Bronchial smooth muscle cell (primary cell): ENCODE measurements around the gene OR4D9. TPM values are rescaled to one million over a fixed set of nuclear protein-coding genes. Genes with fewer than 3 reads are reported as not detected.

ENCODE experiments used
- total RNA-seq: library from RNA; depleted of rRNA; stranded (reverse); fragments of >200 nt; gene quantifications from 2 replicates; pipeline ENCODE4 v1.2.1, GENCODE V29; 2014

OR4D9 gene
- not detected in 2 replicates for total RNA-seq

GRCh38 chr11:59510941-59511589, at the start of gene OR4D9:
Gene OR4D9, plus strand, starts transcription at chr11:59511539. Its CDS starts 3,374 bp downstream, at chr11:59514913.

GRCh38 chr11:59473015-59473414, 38.3 kb upstream of the OR4D9 start, which contains the start of gene OR4D10:
Gene OR4D10, plus strand, starts transcription at chr11:59473315. Its CDS starts 4,115 bp downstream, at chr11:59477430.

GRCh38 chr11:59503276-59503675, 8.1 kb upstream of the OR4D9 start, which contains the start of gene OR4D11:
Gene OR4D11, plus strand, starts transcription at chr11:59503576. Its CDS starts 0 bp downstream, at chr11:59503576.

Other genes with a start within 250 kb of the OR4D9 start
- under 0.01 TPM in 1 of 2 replicates, not detected in the other for gene OR5AN1, start 152.6 kb upstream of the OR4D9 start, total RNA-seq
- gene OR5A2, start 85.1 kb upstream of the OR4D9 start, total RNA-seq: under 0.01 TPM in 1 of 2 replicates, not detected in the other
- gene OR5A1, start 75.1 kb upstream of the OR4D9 start, total RNA-seq: not detected in 2 replicates
- not detected in 2 replicates for gene OR4D6, start 54.6 kb upstream of the OR4D9 start, total RNA-seq
- gene OR4D10, start 38.2 kb upstream of the OR4D9 start, total RNA-seq: not detected in 2 replicates
- gene OR4D11, start 8.0 kb upstream of the OR4D9 start, total RNA-seq: not detected in 2 replicates
- gene OSBP, start 104.2 kb downstream of the OR4D9 start, total RNA-seq: 24.7 and 38.6 TPM in 2 replicates
- gene PATL1, start 157.5 kb downstream of the OR4D9 start, total RNA-seq: 4.2 and 4.6 TPM in 2 replicates
- gene OR10V1, start 202.3 kb downstream of the OR4D9 start, total RNA-seq: not detected in 2 replicates
- 12.8 and 19.5 TPM in 2 replicates for gene STX3, start 243.8 kb downstream of the OR4D9 start, total RNA-seq